ENCODE results near the gene SEC14L3. TPM values are rescaled to one million over a fixed set of nuclear protein-coding genes. Genes with fewer than 3 reads are reported as not detected.

SEC14L3 gene
- total and polyA plus RNA-seq, 2 of the 13 experiments (the other 11 are each of a cell fraction or from before 2014, with no cell fraction given), result not detected

DNA sequence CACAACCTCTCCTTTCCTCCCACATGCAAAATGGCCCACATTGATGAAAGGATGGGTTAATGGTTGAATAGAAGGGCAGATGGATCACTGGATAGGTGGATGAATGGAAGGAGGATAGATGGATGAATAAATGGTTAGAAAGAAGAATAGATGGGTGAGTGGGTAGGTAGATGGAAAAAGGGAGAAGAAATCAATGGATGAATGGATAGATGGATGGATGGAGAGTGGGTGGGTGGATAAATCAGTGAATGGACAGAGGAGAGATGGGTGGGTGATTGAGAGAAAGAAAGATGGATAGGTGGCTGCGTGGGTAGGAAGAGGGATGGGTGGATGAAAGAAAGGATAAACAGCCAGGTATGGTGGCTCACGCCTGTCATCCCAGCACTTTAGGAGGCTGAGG is 1.2 kb downstream of the SEC14L3 start:
- H3K4me2 ChIP-seq (ENCODE audit: low read depth, low read length), result no peak overlapping the region
- no peak overlapping the region for H3K27ac ChIP-seq (ENCODE audit: extremely low read length, insufficient read depth, low read length)
- H3K9ac ChIP-seq (ENCODE audit: insufficient read depth, low read depth, low read length), result no peak overlapping the region
- ChIA-PET CTCF (ENCODE audit: low intra/inter-chr PET ratio, low total read pairs) (no interaction called here), POLR2A (no interaction called here)
- no peaks in the 10 kb centered on the region for H3K79me2 ChIP-seq (ENCODE audit: insufficient read depth, low read length)
- peaks cover 1 to 13% of the 10 kb centered on the region in 2 experiments; a peak in 3 of 5 replicates for H3K27me3 ChIP-seq (ENCODE audit: control insufficient read depth in 1 of 2, insufficient read depth in 2 of 2, low read length in 2 of 2)
- no peak for FAIRE-seq
- 3% methylated on average over 2 of the region's 2 CpGs for WGBS (ENCODE audit: low lambda C conversion rate)
- DNase-seq (ENCODE audit: low spot score), result no peak
- no peak overlapping the region for H3K4me3 ChIP-seq (replicated peaks in 1 of 3; ENCODE audit: insufficient read depth in 1 of 3, low read depth in 2 of 3, low read length in 3 of 3)
- no peak for ATAC-seq
- H3K9me3 ChIP-seq (ENCODE audit: low read length), result no peaks in the 10 kb centered on the region
- in situ Hi-C loops (cut with HindIII; ENCODE audit: extremely low pct_ligation_motif_present, low pct_unique_long_range_greater_than_20kb), result no loop called here
- intact Hi-C loops (cut with micrococcal nuclease; ENCODE audit: unreplicated experiment), result no loop called here
- no peak overlapping the region for H2AFZ ChIP-seq (ENCODE audit: low read length)
- no peaks in the 10 kb centered on the region for H4K20me1 ChIP-seq (ENCODE audit: insufficient read depth, low read length)
- no peaks in the 10 kb centered on the region for H3K36me3 ChIP-seq (replicated peaks in 1 of 2; ENCODE audit: control insufficient read depth in 1 of 2, insufficient read depth in 2 of 2, low read length in 2 of 2)
- BruUV-seq (replicated peaks), result no TSS peak
- TF ChIP-seq, protein P1, sequence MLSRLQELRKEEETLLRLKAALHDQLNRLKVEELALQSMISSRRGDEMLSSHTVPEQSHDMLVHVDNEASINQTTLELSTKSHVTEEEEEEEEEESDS (CRISPR knock-in tag; IDR thresholded peaks at IDR 0.05; ENCODE audit: borderline replicate concordance), result no peak
- TF ChIP-seq ZSCAN12 (CRISPR knock-in tag; IDR thresholded peaks at IDR 0.05) (no peak), ZNF713 (CRISPR knock-in tag; IDR thresholded peaks at IDR 0.05) (no peak), ZNF234 (CRISPR knock-in tag; conservative IDR thresholded peaks at IDR 0.05) (no peak), GTF2F1 (IDR thresholded peaks at IDR 0.05; ENCODE audit: low read length) (no peak), ZNF138 (CRISPR knock-in tag; IDR thresholded peaks at IDR 0.05; ENCODE audit: low read depth) (no peak), NR1H2 (CRISPR knock-in tag; IDR thresholded peaks at IDR 0.05; ENCODE audit: borderline replicate concordance, low read depth) (no peak), NFRKB (IDR thresholded peaks at IDR 0.05) (no peak), ATAD3A (CRISPR knock-in tag; IDR thresholded peaks at IDR 0.05) (no peak), AKAP8 (CRISPR knock-in tag; IDR thresholded peaks at IDR 0.05) (no peak), ELF4 (CRISPR knock-in tag; IDR thresholded peaks at IDR 0.05; ENCODE audit: borderline replicate concordance) (no peak), ZNF337 (CRISPR knock-in tag; IDR thresholded peaks at IDR 0.05; ENCODE audit: borderline replicate concordance, low read depth) (no peak), ZNF441 (CRISPR knock-in tag; IDR thresholded peaks at IDR 0.05; ENCODE audit: borderline replicate concordance) (no peak)
- TF ChIP-seq, protein P2, sequence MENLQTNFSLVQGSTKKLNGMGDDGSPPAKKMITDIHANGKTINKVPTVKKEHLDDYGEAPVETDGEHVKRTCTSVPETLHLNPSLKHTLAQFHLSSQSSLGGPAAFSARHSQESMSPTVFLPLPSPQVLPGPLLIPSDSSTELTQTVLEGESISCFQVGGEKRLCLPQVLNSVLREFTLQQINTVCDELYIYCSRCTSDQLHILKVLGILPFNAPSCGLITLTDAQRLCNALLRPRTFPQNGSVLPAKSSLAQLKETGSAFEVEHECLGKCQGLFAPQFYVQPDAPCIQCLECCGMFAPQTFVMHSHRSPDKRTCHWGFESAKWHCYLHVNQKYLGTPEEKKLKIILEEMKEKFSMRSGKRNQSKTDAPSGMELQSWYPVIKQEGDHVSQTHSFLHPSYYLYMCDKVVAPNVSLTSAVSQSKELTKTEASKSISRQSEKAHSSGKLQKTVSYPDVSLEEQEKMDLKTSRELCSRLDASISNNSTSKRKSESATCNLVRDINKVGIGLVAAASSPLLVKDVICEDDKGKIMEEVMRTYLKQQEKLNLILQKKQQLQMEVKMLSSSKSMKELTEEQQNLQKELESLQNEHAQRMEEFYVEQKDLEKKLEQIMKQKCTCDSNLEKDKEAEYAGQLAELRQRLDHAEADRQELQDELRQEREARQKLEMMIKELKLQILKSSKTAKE (CRISPR knock-in tag; IDR thresholded peaks at IDR 0.05; ENCODE audit: borderline replicate concordance), result no peak
- TF ChIP-seq, protein P3, sequence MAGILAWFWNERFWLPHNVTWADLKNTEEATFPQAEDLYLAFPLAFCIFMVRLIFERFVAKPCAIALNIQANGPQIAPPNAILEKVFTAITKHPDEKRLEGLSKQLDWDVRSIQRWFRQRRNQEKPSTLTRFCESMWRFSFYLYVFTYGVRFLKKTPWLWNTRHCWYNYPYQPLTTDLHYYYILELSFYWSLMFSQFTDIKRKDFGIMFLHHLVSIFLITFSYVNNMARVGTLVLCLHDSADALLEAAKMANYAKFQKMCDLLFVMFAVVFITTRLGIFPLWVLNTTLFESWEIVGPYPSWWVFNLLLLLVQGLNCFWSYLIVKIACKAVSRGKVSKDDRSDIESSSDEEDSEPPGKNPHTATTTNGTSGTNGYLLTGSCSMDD (CRISPR knock-in tag; IDR thresholded peaks at IDR 0.05), result no peak
- TF ChIP-seq, protein P4, sequence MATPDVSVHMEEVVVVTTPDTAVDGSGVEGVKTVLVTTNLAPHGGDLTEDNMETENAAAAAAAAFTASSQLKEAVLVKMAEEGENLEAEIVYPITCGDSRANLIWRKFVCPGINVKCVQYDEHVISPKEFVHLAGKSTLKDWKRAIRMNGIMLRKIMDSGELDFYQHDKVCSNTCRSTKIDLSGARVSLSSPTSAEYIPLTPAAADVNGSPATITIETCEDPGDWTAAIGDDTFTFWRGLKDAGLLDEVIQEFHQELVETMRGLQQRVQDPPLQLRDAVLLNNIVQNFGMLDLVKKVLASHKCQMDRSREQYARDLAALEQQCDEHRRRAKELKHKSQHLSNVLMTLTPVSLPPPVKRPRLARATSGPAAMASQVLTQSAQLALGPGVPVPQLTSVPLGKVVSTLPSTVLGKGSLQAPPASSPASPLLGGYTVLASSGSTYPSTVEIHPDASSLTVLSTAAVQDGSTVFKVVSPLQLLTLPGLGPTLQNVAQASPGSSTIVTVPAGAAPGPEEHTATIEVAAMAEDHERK (CRISPR knock-in tag; IDR thresholded peaks at IDR 0.05; ENCODE audit: low read depth), result no peak
- TF ChIP-seq, protein P5, sequence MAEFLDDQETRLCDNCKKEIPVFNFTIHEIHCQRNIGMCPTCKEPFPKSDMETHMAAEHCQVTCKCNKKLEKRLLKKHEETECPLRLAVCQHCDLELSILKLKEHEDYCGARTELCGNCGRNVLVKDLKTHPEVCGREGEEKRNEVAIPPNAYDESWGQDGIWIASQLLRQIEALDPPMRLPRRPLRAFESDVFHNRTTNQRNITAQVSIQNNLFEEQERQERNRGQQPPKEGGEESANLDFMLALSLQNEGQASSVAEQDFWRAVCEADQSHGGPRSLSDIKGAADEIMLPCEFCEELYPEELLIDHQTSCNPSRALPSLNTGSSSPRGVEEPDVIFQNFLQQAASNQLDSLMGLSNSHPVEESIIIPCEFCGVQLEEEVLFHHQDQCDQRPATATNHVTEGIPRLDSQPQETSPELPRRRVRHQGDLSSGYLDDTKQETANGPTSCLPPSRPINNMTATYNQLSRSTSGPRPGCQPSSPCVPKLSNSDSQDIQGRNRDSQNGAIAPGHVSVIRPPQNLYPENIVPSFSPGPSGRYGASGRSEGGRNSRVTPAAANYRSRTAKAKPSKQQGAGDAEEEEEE (CRISPR knock-in tag; IDR thresholded peaks at IDR 0.05; ENCODE audit: borderline replicate concordance), result no peak
- H3K4me1 ChIP-seq (ENCODE audit: insufficient read depth, low read length), result no peaks in the 10 kb centered on the region

All from HepG2 (cell line).